GM18868 (cell line): ENCODE measurements around the gene CABLES1.
"Not testable (repeated sequence)": the region's sequence is repeated elsewhere in the genome, so short reads cannot be mapped to it uniquely, and the experiment has no call there.

Source experiments
- ATAC-seq: cut with Tn5 transposase; IDR thresholded peaks from one replicate; pipeline ENCODE4 v1.9.1; 2021; ENCODE audit warnings: mild to moderate bottlenecking, moderate library complexity; ENCODE audit not compliant: unreplicated experiment

Gene CABLES1

GRCh38 chr18:23259701-23260681 lies 124.7 kb downstream of the CABLES1 start:
- ATAC-seq: peak; percentile 60

DNA sequence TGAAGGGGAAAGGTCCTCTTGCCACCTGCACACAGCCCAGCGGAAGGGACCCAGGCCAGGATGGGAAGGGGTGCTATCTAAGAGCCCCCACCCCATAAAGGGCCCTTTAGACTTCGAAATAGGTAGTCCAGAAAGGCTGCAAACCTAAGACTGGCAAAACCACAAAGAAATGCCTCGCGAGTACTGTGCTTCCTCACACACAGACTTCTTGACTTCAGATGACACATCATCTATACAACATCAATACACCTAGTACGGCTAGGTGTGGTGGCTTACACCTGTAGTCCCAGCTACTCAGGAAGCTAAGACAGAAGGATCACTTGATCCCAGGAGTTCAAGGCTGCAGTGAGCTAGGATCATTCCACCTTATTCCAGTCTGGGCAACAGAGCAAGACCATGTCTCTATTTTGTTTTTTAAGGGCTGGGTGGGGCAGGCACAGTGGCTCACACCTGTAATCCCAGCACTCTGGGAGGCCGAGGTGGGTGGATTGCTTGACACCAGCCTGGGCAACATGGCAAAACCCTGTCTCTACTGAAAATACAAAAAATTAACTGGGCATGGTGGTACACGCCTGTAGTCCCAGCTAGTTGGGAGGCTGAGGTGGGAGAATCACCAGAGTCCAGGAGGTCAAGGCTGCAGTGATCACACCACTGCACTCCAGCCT lies 125.8 kb downstream of the CABLES1 start:
- no peak for ATAC-seq

- no peak for ATAC-seq
Measured at GRCh38 chr18:23263551-23264235, 128.4 kb downstream of the CABLES1 start.

DNA sequence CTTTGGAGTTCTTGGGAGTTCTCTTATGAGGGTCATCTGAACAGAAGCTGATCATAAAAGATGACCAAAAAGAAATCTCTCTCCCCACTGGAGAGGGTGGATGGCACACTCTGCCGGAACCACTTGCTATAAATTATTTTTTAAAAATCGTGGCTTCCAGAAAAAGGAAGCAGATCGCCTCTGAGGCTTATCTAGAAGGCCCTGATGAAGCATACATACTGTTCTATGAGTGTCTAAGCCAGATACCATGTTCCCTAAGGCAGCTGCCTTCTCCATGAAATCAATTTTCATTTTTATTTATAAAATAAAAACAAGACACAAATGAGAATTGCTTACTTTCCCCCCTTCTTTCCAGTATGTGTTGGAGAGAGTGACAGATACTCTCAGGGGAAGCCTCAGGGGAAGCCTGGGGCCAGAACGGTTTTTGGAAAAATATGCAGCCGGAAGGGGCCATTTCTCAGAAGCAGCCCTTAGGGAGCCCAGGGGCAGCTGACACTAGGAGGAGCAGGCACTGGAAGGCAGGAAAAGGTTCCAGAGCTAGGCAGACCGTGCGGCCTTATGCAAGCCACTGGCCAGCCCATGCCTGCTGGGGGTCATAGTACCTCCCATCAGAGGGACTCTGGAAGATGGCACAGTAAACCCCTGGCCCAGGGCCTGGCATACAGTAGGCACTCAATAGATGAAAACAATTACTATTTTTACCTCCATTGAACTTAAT lies 130.6 kb downstream of the CABLES1 start:
- ATAC-seq: no peak

DNA sequence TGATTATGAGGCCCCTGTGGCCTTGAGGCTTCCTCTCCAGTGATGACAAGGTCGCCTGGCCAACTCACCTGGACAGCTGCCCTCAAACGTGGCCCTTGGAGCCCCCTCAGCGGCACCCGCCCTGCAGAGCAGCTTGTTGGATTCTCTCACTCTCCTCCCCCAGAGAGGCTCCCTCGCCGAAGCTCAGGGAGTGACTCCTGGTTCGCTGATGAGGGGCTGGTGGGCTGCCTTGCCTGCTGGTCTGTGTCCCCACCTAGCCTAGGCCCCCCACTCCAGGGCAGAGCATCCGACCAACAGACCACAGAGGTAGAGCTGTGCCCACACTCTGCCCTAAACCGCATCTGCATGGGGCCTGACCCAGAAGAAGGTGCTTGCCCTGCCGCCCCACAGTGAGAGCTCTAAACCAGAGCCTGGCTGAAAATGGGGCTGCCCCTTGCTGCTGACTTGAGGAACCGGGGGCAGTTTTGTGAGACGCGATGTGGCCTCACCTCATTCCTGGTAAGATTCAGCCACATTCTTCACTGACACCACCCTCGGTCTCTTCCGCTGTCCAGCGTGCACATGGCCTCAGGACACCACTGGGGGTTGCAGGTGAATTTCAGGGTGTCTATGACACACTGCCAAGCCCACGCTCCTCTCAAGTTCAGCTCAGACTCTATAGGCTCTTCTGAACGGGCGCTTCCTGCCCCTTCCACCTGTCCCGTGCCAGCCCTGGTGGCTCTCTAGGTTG lies 131.6 kb downstream of the CABLES1 start:
- peak; percentile 62 for ATAC-seq

DNA sequence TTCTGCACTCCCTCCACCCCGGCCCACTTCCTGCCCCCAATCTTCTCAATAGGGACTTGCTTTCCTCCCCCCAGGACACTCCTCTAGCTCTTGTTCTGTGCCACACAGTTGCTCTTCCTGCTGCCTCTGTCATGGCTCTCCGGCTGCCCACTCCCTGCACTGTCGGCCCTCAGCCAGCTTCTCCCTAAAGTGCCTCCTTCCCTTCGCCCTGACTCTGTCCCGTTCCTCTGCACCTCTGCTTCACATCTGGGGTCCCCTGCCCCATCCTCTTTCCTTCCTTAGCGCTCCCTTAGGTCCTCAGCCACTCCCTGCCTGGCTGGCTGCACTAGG lies 132.1 kb downstream of the CABLES1 start:
- no peak for ATAC-seq

DNA sequence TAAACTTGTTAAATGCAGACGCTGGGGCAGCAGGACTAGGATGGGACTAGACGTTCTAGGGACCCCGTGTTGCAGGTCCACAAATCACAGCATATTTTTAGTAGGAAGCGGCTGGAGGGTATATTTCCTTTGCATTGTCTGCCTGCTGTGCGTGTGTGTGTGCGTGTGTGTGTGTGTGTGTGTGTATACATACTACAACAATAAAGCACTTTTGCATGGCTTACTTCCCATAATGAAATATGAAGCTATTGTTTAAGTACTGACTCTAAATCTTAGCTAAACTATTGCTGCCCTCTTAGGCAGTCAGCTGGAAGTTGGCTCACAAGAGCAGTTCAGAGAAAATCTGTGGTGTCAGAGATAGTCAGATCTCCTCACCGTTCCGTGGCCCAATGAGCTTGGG lies 133.4 kb downstream of the CABLES1 start:
- no peak for ATAC-seq

GRCh38 chr18:23269068-23269467 lies 133.8 kb downstream of the CABLES1 start:
- ATAC-seq: not testable (repeated sequence)

DNA sequence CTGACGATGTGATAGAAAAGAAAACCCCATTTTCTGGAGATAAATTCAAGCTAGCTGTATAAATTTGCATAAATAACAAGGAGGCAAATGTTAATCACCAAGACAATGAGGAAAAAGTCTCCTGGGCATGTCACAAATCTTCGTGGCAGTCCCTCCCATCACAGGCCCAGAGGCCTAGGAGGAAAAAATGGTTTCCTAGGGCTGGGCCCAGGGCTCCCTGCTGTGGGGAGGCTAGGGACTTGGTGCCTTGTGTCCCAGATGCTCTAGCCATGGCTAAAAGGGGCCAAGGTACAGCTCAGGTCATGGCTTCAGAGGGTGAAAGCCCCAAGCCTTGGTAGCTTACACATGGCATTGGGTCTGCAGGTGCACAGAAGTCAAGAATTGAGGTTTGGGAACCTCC lies 134.6 kb downstream of the CABLES1 start:
- ATAC-seq: no peak

GRCh38 chr18:23270986-23271680 lies 135.8 kb downstream of the CABLES1 start:
- no peak for ATAC-seq

DNA sequence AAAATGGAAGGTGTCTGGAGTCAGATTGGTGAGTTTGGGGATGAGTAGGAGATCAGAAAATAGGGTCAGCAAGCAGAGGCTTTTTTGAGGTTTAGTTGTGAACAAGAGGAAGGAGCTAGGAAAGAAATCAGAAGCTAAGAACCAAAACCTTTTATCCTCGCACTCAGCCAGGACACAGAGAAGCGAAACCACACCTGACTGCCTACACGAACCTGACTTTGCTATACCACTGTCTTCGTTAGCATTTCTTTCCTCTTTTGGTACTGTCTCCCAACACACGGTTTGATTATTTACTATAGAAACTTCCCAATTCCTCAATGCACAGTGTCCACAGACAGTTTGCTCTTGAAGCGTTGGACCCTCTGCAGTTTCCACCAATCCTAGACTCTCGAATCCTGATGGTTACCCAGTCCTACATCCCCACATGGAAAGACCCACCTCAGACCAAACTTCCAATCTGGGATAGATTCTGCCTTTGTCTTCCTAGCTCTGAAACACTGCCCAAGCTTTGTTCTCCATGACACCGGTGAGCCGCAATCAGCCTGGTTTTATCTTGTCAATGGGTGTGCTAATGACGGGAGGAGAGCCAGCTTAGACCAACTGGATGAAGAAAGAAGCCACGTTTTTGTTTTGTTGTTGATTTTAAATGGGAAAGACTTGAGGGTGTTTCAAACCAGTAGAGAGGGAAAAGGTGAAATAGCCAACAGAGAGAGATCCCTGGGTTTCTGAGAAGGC lies 137.4 kb downstream of the CABLES1 start:
- no peak for ATAC-seq

- ATAC-seq: no peak
Measured at GRCh38 chr18:23273443-23273966, 138.2 kb downstream of the CABLES1 start.

GRCh38 chr18:23274638-23275482 lies 139.6 kb downstream of the CABLES1 start:
- no peak for ATAC-seq

DNA sequence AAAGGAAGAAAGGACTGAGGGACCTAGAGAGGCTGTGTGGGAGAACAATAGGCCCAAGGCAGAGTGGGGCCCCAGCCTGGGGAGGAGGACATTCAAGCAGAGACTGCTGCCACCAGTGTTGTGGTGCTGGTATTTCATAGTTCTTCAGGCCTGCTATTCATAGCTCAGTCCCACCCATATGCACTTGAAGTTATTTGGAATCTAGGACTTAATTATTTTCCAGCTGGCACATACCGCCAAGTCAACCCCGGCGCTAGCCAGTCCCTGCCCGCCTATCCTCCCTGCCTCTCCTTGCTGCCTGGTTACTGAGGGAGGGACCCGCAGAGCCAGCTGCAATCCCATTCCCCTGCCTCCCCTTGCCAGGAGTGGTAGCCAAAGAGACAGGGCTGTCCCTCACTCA lies 141.2 kb downstream of the CABLES1 start:
- no peak for ATAC-seq

GRCh38 chr18:23277399-23277798 lies 142.1 kb downstream of the CABLES1 start:
- no peak for ATAC-seq

DNA sequence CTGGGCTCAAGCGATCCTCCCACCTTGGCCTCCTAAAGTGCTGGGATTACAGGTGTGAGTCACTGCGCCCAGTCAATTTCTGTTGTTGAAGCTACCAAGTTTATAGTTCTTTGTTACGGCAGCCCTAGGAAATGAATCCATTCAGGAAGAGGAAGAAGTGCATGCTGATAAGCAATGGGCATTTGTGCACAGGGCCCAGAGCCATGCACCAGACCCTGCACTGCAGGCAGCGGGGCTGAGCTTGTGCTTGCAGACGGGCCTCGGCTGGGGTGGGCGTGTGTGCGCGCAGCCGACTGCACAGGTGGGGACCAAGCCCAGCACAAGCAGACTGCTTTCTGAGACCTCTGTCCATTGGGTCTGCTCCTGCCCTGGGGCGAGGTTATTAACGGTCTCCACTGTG lies 144.6 kb downstream of the CABLES1 start:
- no peak for ATAC-seq

DNA sequence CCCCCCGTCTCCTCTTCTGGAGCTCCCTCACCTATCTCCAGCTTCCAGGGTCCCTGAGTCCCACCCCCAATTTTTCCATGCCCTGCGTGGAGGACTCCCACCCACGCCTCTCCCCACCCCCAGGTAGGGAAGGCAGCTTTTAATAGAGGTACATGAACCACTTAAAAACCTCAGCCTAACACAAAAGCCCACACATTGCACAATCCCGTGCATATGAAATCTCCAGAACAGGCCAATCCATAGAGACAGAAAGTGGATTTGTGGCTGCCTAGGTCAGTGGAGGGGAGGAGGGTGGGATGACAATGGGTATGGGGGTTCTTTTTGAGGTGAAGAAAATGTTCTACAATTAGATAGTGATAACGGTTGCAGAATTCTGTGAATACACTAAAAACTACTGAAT lies 145.6 kb downstream of the CABLES1 start:
- no peak for ATAC-seq
